Astrocyte (in vitro differentiated cells and primary cell): Measurements from ENCODE around the gene CLMP. TPM values are rescaled to one million over a fixed set of nuclear protein-coding genes. Genes with fewer than 3 reads are reported as not detected.

ENCODE experiments used
- DNase-seq: peaks from one replicate; pipeline ENCODE4 v3.0.0-alpha.2; 2010; ENCODE audit warnings: low read depth
- FAIRE-seq: peaks from 2 replicates; lab custom pipeline; 2011; peaks lifted over from hg19 to GRCh38; lab: Jason Lieb, UNC
- H2AFZ ChIP-seq: 2 replicates; pipeline ENCODE4 v1.6.0; 2012; ENCODE audit warnings: low read depth, low read length, inconsistent platforms
- H3K27ac ChIP-seq: 2 replicates; pipeline ENCODE4 v1.5.1; 2011; ENCODE audit warnings: low read depth, low read length, inconsistent platforms
- H3K27me3 ChIP-seq: 2 replicates; pipeline ENCODE4 v1.6.0; 2011; ENCODE audit warnings: low read length, inconsistent platforms; ENCODE audit not compliant: insufficient read depth
- H3K36me3 ChIP-seq: 2 replicates; pipeline ENCODE4 v1.5.1; 2011; ENCODE audit warnings: low read length, inconsistent platforms; ENCODE audit not compliant: insufficient read depth
- H3K4me1 ChIP-seq: 2 replicates; pipeline ENCODE4 v1.5.1; 2011; ENCODE audit warnings: low read length, inconsistent platforms; ENCODE audit not compliant: insufficient read depth
- H3K4me2 ChIP-seq: 2 replicates; pipeline ENCODE4 v1.6.0; 2012; ENCODE audit warnings: low read length, inconsistent platforms
- H3K4me3 ChIP-seq: 2 replicates; pipeline ENCODE4 v1.5.1; 2011; ENCODE audit warnings: low read depth, mild to moderate bottlenecking, low read length, inconsistent platforms; ENCODE audit not compliant: insufficient read depth
- H3K79me2 ChIP-seq: 2 replicates; pipeline ENCODE4 v1.6.0; 2012; ENCODE audit warnings: mild to moderate bottlenecking, low read length, inconsistent platforms; ENCODE audit not compliant: insufficient read depth
- H3K9ac ChIP-seq: 2 replicates; pipeline ENCODE4 v1.6.0; 2012; ENCODE audit warnings: mild to moderate bottlenecking, low read length, inconsistent platforms
- H3K9me3 ChIP-seq: 2 replicates; pipeline ENCODE4 v1.5.1; 2012; ENCODE audit warnings: low read depth, mild to moderate bottlenecking, low read length, inconsistent platforms; ENCODE audit not compliant: insufficient read depth
- H4K20me1 ChIP-seq: 2 replicates; pipeline ENCODE4 v1.6.0; 2012; ENCODE audit warnings: low read length, inconsistent platforms; ENCODE audit not compliant: insufficient read depth
- H3K27ac Mint-ChIP-seq: one replicate; pipeline ENCODE4 v1.8.0; 2021; ENCODE audit warnings: mild to moderate bottlenecking, mixed read lengths; ENCODE audit not compliant: unreplicated experiment
- H3K27me3 Mint-ChIP-seq: one replicate; pipeline ENCODE4 v1.8.0; 2021; ENCODE audit warnings: low read depth, mixed read lengths; ENCODE audit not compliant: unreplicated experiment
- H3K36me3 Mint-ChIP-seq: one replicate; pipeline ENCODE4 v1.8.0; 2021; ENCODE audit warnings: low read depth, mixed read lengths; ENCODE audit not compliant: unreplicated experiment
- H3K4me1 Mint-ChIP-seq: one replicate; pipeline ENCODE4 v1.8.0; 2021; ENCODE audit warnings: low read depth, mixed read lengths; ENCODE audit not compliant: unreplicated experiment
- H3K4me3 Mint-ChIP-seq: one replicate; pipeline ENCODE4 v1.8.0; 2021; ENCODE audit warnings: mild to moderate bottlenecking, moderate library complexity, mixed read lengths; ENCODE audit not compliant: unreplicated experiment
- H3K9me3 Mint-ChIP-seq: one replicate; pipeline ENCODE4 v1.8.0; 2021; ENCODE audit warnings: mild to moderate bottlenecking, mixed read lengths; ENCODE audit not compliant: unreplicated experiment
- EZH2 ChIP-seq: IDR thresholded peaks from 2 replicates; pipeline ENCODE4 v1.6.1; 2012; ENCODE audit warnings: mild to moderate bottlenecking, low read length, inconsistent platforms; ENCODE audit not compliant: insufficient read depth
- total RNA-seq: library from RNA; stranded (reverse); gene quantifications from 2 replicates; pipeline ENCODE4 v1.2.1, GENCODE V29; 2021
- TF ChIP-seq, protein P1 (sequence below): IDR thresholded peaks from 2 replicates; pipeline ENCODE4 v1.5.1; 2011; ENCODE audit warnings: low read depth, mild to moderate bottlenecking, inconsistent platforms, low read length, moderate library complexity; ENCODE audit not compliant: insufficient read depth

The CLMP gene
- total RNA-seq, 1 donor from 2014 or later: 16.0 TPM

DNA sequence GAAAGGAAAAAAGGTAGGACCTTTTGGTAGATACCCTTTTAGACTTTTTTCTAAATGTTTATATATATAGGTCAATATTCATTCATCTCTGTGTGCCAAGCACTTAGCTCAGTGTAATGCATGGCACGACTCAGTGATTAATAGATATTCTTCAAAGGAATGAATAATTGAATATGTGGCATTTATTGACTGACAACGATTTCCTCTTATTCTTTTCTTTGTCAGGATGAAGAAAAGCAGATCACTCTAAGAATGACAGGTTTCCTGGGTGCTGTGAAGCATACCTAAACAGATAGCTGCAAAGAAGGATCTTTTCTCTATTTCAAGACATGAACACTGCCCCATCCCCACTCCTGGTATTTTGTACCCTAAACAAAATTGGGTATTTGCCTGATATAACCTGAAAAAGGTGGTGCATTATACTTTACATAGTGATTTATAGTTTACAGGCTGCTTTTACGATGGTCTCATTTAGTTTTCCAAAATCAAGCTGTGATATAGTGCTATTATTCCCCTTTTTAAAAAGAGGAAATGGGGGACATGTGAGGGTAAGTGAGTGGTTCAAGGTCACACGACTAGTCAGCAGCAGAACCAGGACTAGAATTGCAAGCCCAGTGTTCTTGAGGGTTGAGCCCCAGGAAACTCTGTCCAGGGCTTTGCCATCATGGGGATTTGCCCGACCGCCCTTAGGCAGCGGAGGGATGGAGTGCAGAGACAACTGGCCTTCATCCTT, 32.9 kb upstream of the CLMP start:
- Histone ChIP-seq H3K79me2 (no peaks in the 10 kb centered on the region), H3K9ac (no peak overlapping the region), H3K4me2 (no peak overlapping the region), H3K27ac (no peak overlapping the region), H3K27me3 (no peaks in the 10 kb centered on the region), H3K36me3 (no peaks in the 10 kb centered on the region), H2AFZ (no peak overlapping the region), H4K20me1 (no peaks in the 10 kb centered on the region), H3K4me1 (no peaks in the 10 kb centered on the region), H3K4me3 (no peak overlapping the region), H3K9me3 (no peaks in the 10 kb centered on the region)
- DNase-seq (no peak), FAIRE-seq (no peak)
- Mint-ChIP-seq H3K9me3 (peaks cover 2% of the 10 kb centered on the region), H3K36me3 (no peaks in the 10 kb centered on the region), H3K27ac (no peak overlapping the region), H3K4me3 (no peak overlapping the region), H3K27me3 (peaks cover 1% of the 10 kb centered on the region), H3K4me1 (peaks cover 13% of the 10 kb centered on the region)
- TF ChIP-seq EZH2: no peak
- TF ChIP-seq, protein P1, sequence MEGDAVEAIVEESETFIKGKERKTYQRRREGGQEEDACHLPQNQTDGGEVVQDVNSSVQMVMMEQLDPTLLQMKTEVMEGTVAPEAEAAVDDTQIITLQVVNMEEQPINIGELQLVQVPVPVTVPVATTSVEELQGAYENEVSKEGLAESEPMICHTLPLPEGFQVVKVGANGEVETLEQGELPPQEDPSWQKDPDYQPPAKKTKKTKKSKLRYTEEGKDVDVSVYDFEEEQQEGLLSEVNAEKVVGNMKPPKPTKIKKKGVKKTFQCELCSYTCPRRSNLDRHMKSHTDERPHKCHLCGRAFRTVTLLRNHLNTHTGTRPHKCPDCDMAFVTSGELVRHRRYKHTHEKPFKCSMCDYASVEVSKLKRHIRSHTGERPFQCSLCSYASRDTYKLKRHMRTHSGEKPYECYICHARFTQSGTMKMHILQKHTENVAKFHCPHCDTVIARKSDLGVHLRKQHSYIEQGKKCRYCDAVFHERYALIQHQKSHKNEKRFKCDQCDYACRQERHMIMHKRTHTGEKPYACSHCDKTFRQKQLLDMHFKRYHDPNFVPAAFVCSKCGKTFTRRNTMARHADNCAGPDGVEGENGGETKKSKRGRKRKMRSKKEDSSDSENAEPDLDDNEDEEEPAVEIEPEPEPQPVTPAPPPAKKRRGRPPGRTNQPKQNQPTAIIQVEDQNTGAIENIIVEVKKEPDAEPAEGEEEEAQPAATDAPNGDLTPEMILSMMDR: no peak

DNA sequence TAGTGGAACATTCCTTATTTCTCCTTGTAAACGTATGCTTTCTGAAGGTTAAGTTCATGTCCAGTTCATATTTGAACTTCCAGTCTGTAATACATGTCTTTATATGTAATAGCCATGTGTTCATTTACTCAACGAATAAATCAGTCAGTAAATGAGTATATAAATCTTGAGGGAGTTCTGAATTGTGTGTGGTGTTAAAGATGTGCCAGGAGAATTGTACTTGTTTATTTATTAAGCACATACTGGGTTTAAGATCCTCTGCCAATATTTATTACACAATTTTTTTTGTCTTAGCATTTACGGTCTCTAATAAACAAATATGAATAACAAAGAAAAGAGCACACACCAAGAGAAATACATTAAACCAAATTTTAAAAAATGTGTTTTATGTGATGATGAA, 26.5 kb upstream of the CLMP start:
- H3K4me2 ChIP-seq: no peak overlapping the region
- DNase-seq: no peak
- Mint-ChIP-seq H3K4me3 (no peak overlapping the region), H3K36me3 (peaks cover 3% of the 10 kb centered on the region), H3K27me3 (peaks cover 1% of the 10 kb centered on the region), H3K9me3 (peaks cover 2% of the 10 kb centered on the region), H3K4me1 (peaks cover 17% of the 10 kb centered on the region), H3K27ac (no peak overlapping the region)
- no peak for TF ChIP-seq EZH2
- TF ChIP-seq, protein P1: no peak
- H2AFZ ChIP-seq: no peak overlapping the region
- H3K4me3 ChIP-seq: no peak overlapping the region
- no peaks in the 10 kb centered on the region for H4K20me1 ChIP-seq
- H3K79me2 ChIP-seq: no peaks in the 10 kb centered on the region
- no peaks in the 10 kb centered on the region for H3K9me3 ChIP-seq
- H3K9ac ChIP-seq: no peak overlapping the region
- FAIRE-seq: no peak
- H3K4me1 ChIP-seq: peaks cover 18% of the 10 kb centered on the region
- H3K27ac ChIP-seq: no peak overlapping the region
- no peaks in the 10 kb centered on the region for H3K27me3 ChIP-seq
- no peaks in the 10 kb centered on the region for H3K36me3 ChIP-seq

DNA sequence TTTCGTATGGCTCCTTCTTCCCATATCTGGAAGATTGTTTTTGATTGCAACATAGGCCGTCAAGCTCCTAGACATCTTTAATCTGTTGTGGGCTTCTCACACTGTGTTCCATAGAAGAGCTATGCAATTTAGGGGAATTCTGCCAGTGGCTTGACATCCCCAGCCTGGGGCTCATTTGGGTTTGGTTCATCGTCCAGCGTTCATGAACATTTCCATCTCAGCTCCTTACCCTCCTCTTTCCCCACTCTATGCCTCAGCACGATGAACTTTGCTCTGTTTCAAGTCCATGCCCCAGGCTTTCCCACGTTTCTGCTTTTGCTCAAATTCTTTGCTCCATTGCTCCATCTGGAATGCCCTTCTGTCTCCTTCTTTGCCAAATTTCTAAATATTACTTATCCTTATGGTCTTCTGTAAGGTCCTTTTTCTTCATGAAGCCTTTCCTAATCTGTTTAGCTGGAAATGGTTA, 26.1 kb upstream of the CLMP start:
- Histone ChIP-seq H3K4me3 (no peak overlapping the region), H3K4me1 (peaks cover 18% of the 10 kb centered on the region), H3K27ac (no peak overlapping the region), H2AFZ (no peak overlapping the region), H3K9ac (no peak overlapping the region), H3K4me2 (no peak overlapping the region), H3K9me3 (no peaks in the 10 kb centered on the region), H3K27me3 (no peaks in the 10 kb centered on the region), H3K79me2 (no peaks in the 10 kb centered on the region), H4K20me1 (no peaks in the 10 kb centered on the region), H3K36me3 (no peaks in the 10 kb centered on the region)
- TF ChIP-seq, protein P1: no peak
- no peak for TF ChIP-seq EZH2
- Mint-ChIP-seq H3K27me3 (peaks cover under 1% of the 10 kb centered on the region), H3K4me1 (peaks cover 21% of the 10 kb centered on the region), H3K4me3 (no peak overlapping the region), H3K27ac (no peak overlapping the region), H3K36me3 (peaks cover 3% of the 10 kb centered on the region), H3K9me3 (peaks cover 2% of the 10 kb centered on the region)
- no peak for FAIRE-seq
- no peak for DNase-seq
